ENCODE measurements around the gene PIGL. TPM values are rescaled to one million over a fixed set of nuclear protein-coding genes. Genes with fewer than 3 reads are reported as not detected.
"Not testable (repeated sequence)": the region's sequence is repeated elsewhere in the genome, so short reads cannot be mapped to it uniquely, and the experiment has no call there.

Gene PIGL
- total RNA-seq, 2 experiments from 2014 or later: 31.6 to 33.7 TPM

- not testable (repeated sequence) for H3K4me3 Mint-ChIP-seq, H3K27me3 Mint-ChIP-seq
- POLR2A ChIA-PET: interaction anchor here (0.6 kb wide), 1 partner anchor 243 kb away, joined by 3 read pairs; no protein-coding TSS in a partner anchor
These were observed 14.2 kb upstream of the PIGL start for GRCh38 chr17:16202554-16203500.

DNA sequence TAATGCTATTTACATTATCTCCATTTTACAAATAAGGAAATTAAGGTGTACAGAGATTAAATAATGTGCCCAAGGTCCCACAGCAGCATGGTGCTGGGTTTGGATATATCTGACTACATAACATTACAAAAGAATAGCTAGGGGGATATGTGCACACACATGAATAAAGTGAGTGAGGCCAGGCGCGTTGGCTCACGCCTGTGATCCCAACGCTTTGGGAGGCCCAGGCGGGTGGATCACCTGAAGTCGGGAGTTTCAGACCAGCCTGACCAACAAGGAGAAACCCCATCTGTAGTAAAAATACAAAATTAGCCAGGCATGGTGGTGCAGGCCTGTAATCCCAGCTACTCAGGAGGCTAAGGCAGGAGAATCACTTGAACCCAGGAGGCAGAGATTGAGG lies 12.2 kb upstream of the PIGL start:
- intact Hi-C loops (cut with micrococcal nuclease); H3K27me3 Mint-ChIP-seq; H3K36me3 Mint-ChIP-seq; POLR2A ChIA-PET; CTCF ChIA-PET; DNase-seq; H3K4me3 Mint-ChIP-seq; H3K9me3 Mint-ChIP-seq: not testable (repeated sequence)
- Mint-ChIP-seq H3K27ac (peak overlapping the region; percentile 52), H3K4me1 (ENCODE audit: low read depth) (peaks cover 52% of the 10 kb centered on the region)

More at GRCh38 chr17:16202554-16203500, 14.2 kb upstream of the PIGL start:
- H3K9me3 Mint-ChIP-seq; H3K36me3 Mint-ChIP-seq; DNase-seq; intact Hi-C loops (cut with micrococcal nuclease); CTCF ChIA-PET: not testable (repeated sequence)
- H3K27ac Mint-ChIP-seq: peak overlapping the region; percentile 60
- peaks cover 60% of the 10 kb centered on the region for H3K4me1 Mint-ChIP-seq (ENCODE audit: low read depth)

GRCh38 chr17:16211590-16211989 lies 5.4 kb upstream of the PIGL start:
- no peaks in the 10 kb centered on the region for H3K36me3 Mint-ChIP-seq
- H3K4me3 Mint-ChIP-seq: no peak overlapping the region
- no peaks in the 10 kb centered on the region for H3K27me3 Mint-ChIP-seq
- no peaks in the 10 kb centered on the region for H3K9me3 Mint-ChIP-seq
- CTCF ChIA-PET: no interaction called here
- intact Hi-C loops (cut with micrococcal nuclease): loop anchor here (10.0 kb wide), 1 partner anchor 187 kb away; no protein-coding TSS in a partner anchor
- no peak for DNase-seq
- no peak overlapping the region for H3K27ac Mint-ChIP-seq
- peaks cover 34% of the 10 kb centered on the region for H3K4me1 Mint-ChIP-seq (ENCODE audit: low read depth)
- POLR2A ChIA-PET: interaction anchor here (0.6 kb wide), 1 partner anchor 1625 kb away, joined by 4 read pairs; no protein-coding TSS in a partner anchor

- peaks cover 37% of the 10 kb centered on the region for H3K4me1 Mint-ChIP-seq (ENCODE audit: low read depth)
- no peaks in the 10 kb centered on the region for H3K9me3 Mint-ChIP-seq
- intact Hi-C loops (cut with micrococcal nuclease): loop anchor here (10.0 kb wide), 1 partner anchor 188 kb away; no protein-coding TSS in a partner anchor
- ChIA-PET CTCF (no interaction called here), POLR2A (interaction anchor here (0.5 to 0.6 kb wide), 3 partner anchors 10 to 664 kb away, joined by 3 to 4 read pairs (median 4); no protein-coding TSS in a partner anchor)
- no peaks in the 10 kb centered on the region for H3K27me3 Mint-ChIP-seq
- no peak for DNase-seq
- H3K36me3 Mint-ChIP-seq: no peaks in the 10 kb centered on the region
- H3K4me3 Mint-ChIP-seq: no peak overlapping the region
- no peak overlapping the region for H3K27ac Mint-ChIP-seq
These were observed 4.2 kb upstream of the PIGL start for GRCh38 chr17:16212793-16213192.

GRCh38 chr17:16214190-16215001 lies 2.6 kb upstream of the PIGL start:
- no peaks in the 10 kb centered on the region for H3K27me3 Mint-ChIP-seq
- H3K4me1 Mint-ChIP-seq (ENCODE audit: low read depth): peaks cover 40% of the 10 kb centered on the region
- no peaks in the 10 kb centered on the region for H3K36me3 Mint-ChIP-seq
- no peak for DNase-seq
- intact Hi-C loops (cut with micrococcal nuclease): loop anchor here (2.0 to 10.0 kb wide), 5 partner anchors 166 to 223 kb away; partner anchors contain the start of genes TRPV2, TTC19, UBB and ZSWIM7
- ChIA-PET POLR2A (no interaction called here), CTCF (interaction anchor here (1.6 kb wide), 1 partner anchor 72 kb away, joined by 5 read pairs; no protein-coding TSS in a partner anchor)
- peak overlapping the region; percentile 74 for H3K27ac Mint-ChIP-seq
- H3K4me3 Mint-ChIP-seq: peak overlapping the region; percentile 85
- H3K9me3 Mint-ChIP-seq: no peaks in the 10 kb centered on the region

GRCh38 chr17:16215002-16215272 lies 2.1 kb upstream of the PIGL start:
- Mint-ChIP-seq H3K9me3 (no peaks in the 10 kb centered on the region), H3K27me3 (no peaks in the 10 kb centered on the region), H3K4me1 (ENCODE audit: low read depth) (peaks cover 40% of the 10 kb centered on the region), H3K27ac (peak overlapping the region; percentile 74), H3K4me3 (peak overlapping the region; percentile 85), H3K36me3 (no peaks in the 10 kb centered on the region)
- intact Hi-C loops (cut with micrococcal nuclease): loop anchor here (2.0 to 10.0 kb wide), 5 partner anchors 166 to 222 kb away; partner anchors contain the start of genes TRPV2, TTC19, UBB and ZSWIM7
- CTCF ChIA-PET: interaction anchor here (0.7 to 1.6 kb wide), 2 partner anchors 71 to 138 kb away, joined by 4 to 5 read pairs; partner anchors contain the start of gene CENPV
- DNase-seq: peak; percentile 51
- POLR2A ChIA-PET: interaction anchor here (0.7 to 1.1 kb wide), 2 partner anchors 71 to 148 kb away, joined by 3 to 5 read pairs; no protein-coding TSS in a partner anchor

- CTCF ChIA-PET: interaction anchor here (0.7 to 1.6 kb wide), 2 partner anchors 71 to 137 kb away, joined by 4 to 5 read pairs; partner anchors contain the start of gene CENPV
- peaks cover 40% of the 10 kb centered on the region for H3K4me1 Mint-ChIP-seq (ENCODE audit: low read depth)
These were observed 1.6 kb upstream of the PIGL start, which contains the start of gene NCOR1 for GRCh38 chr17:16215273-16215964. TSS of gene NCOR1 (minus strand) at chr17:16215534. CDS start at chr17:16194569, 20,965 bp downstream.

GRCh38 chr17:16215965-16216316 lies 1.1 kb upstream of the PIGL start:
- POLR2A ChIA-PET: interaction anchor here (0.5 to 1.1 kb wide), 3 partner anchors 149 to 1620 kb away, joined by 3 to 6 read pairs (median 3); partner anchors contain the start of genes SREBF1 and UBB
- Mint-ChIP-seq H3K9me3 (no peaks in the 10 kb centered on the region), H3K4me3 (peak overlapping the region; percentile 85), H3K36me3 (no peaks in the 10 kb centered on the region), H3K27ac (peak overlapping the region; percentile 85), H3K4me1 (ENCODE audit: low read depth) (peaks cover 40% of the 10 kb centered on the region), H3K27me3 (no peaks in the 10 kb centered on the region)
- intact Hi-C loops (cut with micrococcal nuclease): loop anchor here (2.0 to 10.0 kb wide), 5 partner anchors 165 to 221 kb away; partner anchors contain the start of genes TRPV2, TTC19, UBB and ZSWIM7
- CTCF ChIA-PET: interaction anchor here (0.6 to 1.6 kb wide), 2 partner anchors 42 to 70 kb away, joined by 4 to 5 read pairs; no protein-coding TSS in a partner anchor
- peak; percentile 51 for DNase-seq

More at GRCh38 chr17:16215273-16215964, 1.6 kb upstream of the PIGL start, which contains the start of gene NCOR1:
- Mint-ChIP-seq H3K9me3 (no peaks in the 10 kb centered on the region), H3K27ac (peak within 1 kb of the TSS; percentile 85), H3K4me3 (peak within 1 kb of the TSS; percentile 85), H3K36me3 (no peaks in the 10 kb centered on the region), H3K27me3 (no peaks in the 10 kb centered on the region)
- intact Hi-C loops (cut with micrococcal nuclease): loop anchor here (2.0 to 10.0 kb wide), 5 partner anchors 165 to 222 kb away; partner anchors contain the start of genes TRPV2, TTC19, UBB and ZSWIM7
- DNase-seq: peak; percentile 93
- POLR2A ChIA-PET: interaction anchor here (0.5 to 1.1 kb wide), 4 partner anchors 71 to 1621 kb away, joined by 3 to 6 read pairs (median 4); partner anchors contain the start of genes SREBF1 and UBB

DNA sequence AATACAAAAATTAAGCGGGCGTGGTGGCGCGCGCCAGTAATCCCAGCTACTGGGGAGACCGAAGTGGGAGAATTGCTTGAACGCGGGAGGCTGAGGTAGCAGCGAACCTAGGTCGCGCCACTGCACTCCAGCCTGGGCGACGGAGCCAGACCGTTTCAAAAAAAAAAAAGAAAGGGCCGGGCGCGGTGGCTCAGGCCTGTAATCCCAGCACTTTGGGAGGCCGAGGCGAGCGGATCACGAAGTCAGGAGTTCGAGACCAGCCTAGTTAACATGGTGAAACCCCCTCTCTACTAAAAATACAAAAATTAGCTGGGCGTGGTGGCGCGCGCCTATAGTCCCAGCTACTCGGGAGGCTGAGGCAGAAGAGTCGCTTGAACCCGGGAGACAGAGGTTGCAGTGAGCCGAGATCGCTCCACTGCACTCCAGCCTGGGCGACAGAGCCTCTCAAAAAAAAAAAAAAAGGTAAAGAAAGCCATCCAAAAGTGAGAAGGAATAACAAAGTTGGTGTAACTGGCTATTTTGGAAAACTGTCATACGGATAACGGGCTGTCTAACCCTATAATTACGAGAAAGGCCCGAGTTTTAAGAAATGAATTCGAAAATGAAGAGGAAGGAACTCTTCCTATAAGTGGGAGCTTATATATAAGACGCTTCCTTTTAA lies 539 bp upstream of the PIGL start:
- Mint-ChIP-seq H3K27ac (peak overlapping the region; percentile 93), H3K4me3 (peak overlapping the region; percentile 98), H3K4me1 (ENCODE audit: low read depth) (peaks cover 37% of the 10 kb centered on the region)
- intact Hi-C loops (cut with micrococcal nuclease): loop anchor here (1.0 to 10.0 kb wide), 5 partner anchors 13 to 221 kb away; partner anchors contain the start of gene TRPV2
- not testable (repeated sequence) for H3K9me3 Mint-ChIP-seq, H3K36me3 Mint-ChIP-seq, H3K27me3 Mint-ChIP-seq, DNase-seq
- CTCF ChIA-PET: interaction anchor here (0.6 to 1.6 kb wide), 4 partner anchors 34 to 147 kb away, joined by 3 to 6 read pairs (median 4); no protein-coding TSS in a partner anchor
- POLR2A ChIA-PET: interaction anchor here (1.1 to 1.6 kb wide), 2 partner anchors 14 to 165 kb away, joined by 6 to 7 read pairs; partner anchors contain the start of gene UBB

DNA sequence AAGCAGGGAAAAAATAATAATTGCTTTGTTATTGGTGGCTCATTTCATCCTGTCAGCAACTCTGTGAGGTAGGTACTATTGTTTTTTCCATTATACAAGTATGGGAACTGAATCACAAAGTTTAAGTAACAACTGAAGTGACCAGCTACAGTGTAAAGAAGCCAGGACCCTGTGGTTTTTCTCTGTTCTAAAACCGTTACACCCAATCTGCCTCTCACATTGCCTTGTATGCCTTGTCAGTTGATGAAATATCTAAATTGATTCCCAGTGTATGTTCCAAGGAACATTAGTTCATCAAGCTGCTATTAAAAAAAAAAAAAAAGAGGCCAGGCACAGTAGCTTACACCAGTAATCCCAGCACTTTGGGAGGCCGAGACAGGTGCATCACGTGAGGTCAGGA lies 5.4 kb downstream of the PIGL start:
- H3K9me3 Mint-ChIP-seq: no peaks in the 10 kb centered on the region
- no peak overlapping the region for H3K27ac Mint-ChIP-seq
- CTCF ChIA-PET: interaction anchor here (1.0 to 1.9 kb wide), 2 partner anchors 131 to 141 kb away, joined by 3 to 5 read pairs; partner anchors contain the start of gene CENPV
- POLR2A ChIA-PET: interaction anchor here (0.6 kb wide), 1 partner anchor 9 kb away, joined by 4 read pairs; no protein-coding TSS in a partner anchor
- intact Hi-C loops (cut with micrococcal nuclease): no loop called here
- peaks cover 1% of the 10 kb centered on the region for H3K36me3 Mint-ChIP-seq
- no peak overlapping the region for H3K4me3 Mint-ChIP-seq
- DNase-seq: no peak
- peaks cover 13% of the 10 kb centered on the region for H3K4me1 Mint-ChIP-seq (ENCODE audit: low read depth)
- no peaks in the 10 kb centered on the region for H3K27me3 Mint-ChIP-seq

Measured in activated CD4-positive, alpha-beta memory T cell treated with anti-CD3 and anti-CD28 coated beads for 36 hours (primary cell).